Activated naive CD4-positive, alpha-beta T cell treated with anti-CD3 and anti-CD28 coated beads for 36 hours (primary cell): Measurements from ENCODE around the gene PSMC5. TPM values are rescaled to one million over a fixed set of nuclear protein-coding genes. Genes with fewer than 3 reads are reported as not detected.

Source experiments
- total RNA-seq, 2 experiments: library from RNA; stranded (reverse); gene quantifications; one replicate each; pipeline ENCODE4 v1.2.3, GENCODE V29; 2021

Gene PSMC5
- total RNA-seq, 2 experiments from 2014 or later = 144 to 154 TPM

Other genes starting within 250 kb of the PSMC5 start
- gene TACO1, start 226.5 kb upstream of the PSMC5 start, total RNA-seq = 10 to 100 TPM; 27.6 to 28.9 TPM
- gene MAP3K3, start 205.0 kb upstream of the PSMC5 start, total RNA-seq = 10 to 100 TPM; 28.8 to 29.6 TPM
- 100 to 1,000 TPM; 121 TPM for gene LIMD2, start 127.3 kb upstream of the PSMC5 start, total RNA-seq
- 10 to 100 TPM; 73.2 to 76.3 TPM for gene STRADA, start 85.6 kb upstream of the PSMC5 start, total RNA-seq
- 10 to 100 TPM; 40.5 to 42.1 TPM for gene CCDC47, start 53.8 kb upstream of the PSMC5 start, total RNA-seq
- gene DDX42, start 53.3 kb upstream of the PSMC5 start, total RNA-seq = 10 to 100 TPM; 91.7 to 92.9 TPM
- 10 to 100 TPM; 25.3 to 26.2 TPM for gene FTSJ3, start 232 bp downstream of the PSMC5 start, total RNA-seq
- 100 to 1,000 TPM in 1 of 2 experiments, 10 to 100 TPM in 1; 98.5 to 107 TPM for gene SMARCD2, start 15.3 kb downstream of the PSMC5 start, total RNA-seq
- gene CSH2, start 46.2 kb downstream of the PSMC5 start, total RNA-seq = not detected
- gene GH2, start 54.5 kb downstream of the PSMC5 start, total RNA-seq = not detected
- gene CSH1, start 69.1 kb downstream of the PSMC5 start, total RNA-seq = not detected
- gene CSHL1, start 83.8 kb downstream of the PSMC5 start, total RNA-seq = not detected
- gene GH1, start 91.4 kb downstream of the PSMC5 start, total RNA-seq = not detected
- 10 to 100 TPM; 24.2 to 24.3 TPM for gene CD79B, start 104.9 kb downstream of the PSMC5 start, total RNA-seq
- gene SCN4A, start 145.5 kb downstream of the PSMC5 start, total RNA-seq = under 1 TPM; 0.10 to 0.47 TPM
- under 1 TPM; 0.21 to 0.44 TPM for gene PRR29, start 170.9 kb downstream of the PSMC5 start, total RNA-seq
- gene ICAM2, start 193.2 kb downstream of the PSMC5 start, total RNA-seq = 10 to 100 TPM; 41.6 to 41.9 TPM